Endothelial cell of umbilical vein (primary cell): ENCODE results near the gene PLXDC1. TPM values are rescaled to one million over a fixed set of nuclear protein-coding genes. Genes with fewer than 3 reads are reported as not detected.

Source experiments
- BruUV-seq: library from RNA; stranded (reverse); fragments of 400-500 nt; replicated peaks from 2 replicates; lab custom pipeline; 2021; lab: Mats Ljungman, UMichigan
- CTCF ChIA-PET: fragments of 300-600, 350-600 bp; sonication (Branson Sonifier 250); formaldehyde crosslinking; loops from one replicate; lab custom pipeline; 2021; ENCODE audit warnings: antibody characterized with exemption, inconsistent platforms; lab: Charles Lee
- POLR2A ChIA-PET: fragments of 300-600, 350-600 bp; sonication (Branson Sonifier 250); formaldehyde crosslinking; loops from one replicate; lab custom pipeline; 2021; ENCODE audit warnings: antibody characterized with exemption, inconsistent platforms; lab: Charles Lee
- DNase-seq: peaks from one replicate; pipeline ENCODE4 v3.0.0-alpha.2; 2011; ENCODE audit warnings: low read depth, low spot score
- FAIRE-seq: peaks from 2 replicates; lab custom pipeline; 2011; peaks lifted over from hg19 to GRCh38; lab: Jason Lieb, UNC
- H2AFZ ChIP-seq: 2 replicates; pipeline ENCODE4 v1.6.0; 2012; ENCODE audit warnings: low read depth, low read length, control low read depth, inconsistent platforms
- H3K27ac ChIP-seq: 2 replicates; pipeline ENCODE4 v1.5.1; 2011; ENCODE audit warnings: low read depth, mild to moderate bottlenecking, control low read depth, low read length, moderate library complexity; ENCODE audit not compliant: insufficient read depth
- H3K27me3 ChIP-seq, 2 experiments: 2 replicates each; pipeline versions ENCODE4 v1.6.0 to v1.6.1; 2011; ENCODE audit warnings: low read length in 2 of 2, mixed read lengths in 1 of 2; ENCODE audit not compliant: control insufficient read depth in 2 of 2, insufficient read depth in 2 of 2
- H3K36me3 ChIP-seq, 2 experiments: 2 replicates in 1 of 2; 3 replicates in 1 of 2; pipeline ENCODE4 v1.5.1; 2011; ENCODE audit warnings: low read length in 2 of 2, mild to moderate bottlenecking in 1 of 2, moderate library complexity in 1 of 2; ENCODE audit not compliant: control insufficient read depth in 2 of 2, insufficient read depth in 2 of 2; ENCODE audit errors: extremely low read depth in 1 of 2
- H3K4me1 ChIP-seq: 3 replicates; pipeline ENCODE4 v1.5.1; 2011; ENCODE audit warnings: mild to moderate bottlenecking, low read length; ENCODE audit not compliant: control insufficient read depth, insufficient read depth; ENCODE audit errors: extremely low read depth
- H3K4me2 ChIP-seq: 2 replicates; pipeline ENCODE4 v1.6.1; 2011; ENCODE audit warnings: low read length, control low read depth, mixed read lengths; ENCODE audit not compliant: insufficient read depth
- H3K4me3 ChIP-seq, 3 experiments: fragments of 200-600 bp in 1 of 3; sonication (generic), shearing (Covaris generic) in 1 of 3; replicated peaks in 1 of 3; 2 replicates each; pipeline ENCODE4 v1.5.1; 2011 to 2016; ENCODE audit warnings: control low read depth in 3 of 3, low read length in 3 of 3, mild to moderate bottlenecking in 2 of 3, inconsistent platforms in 1 of 3, low read depth in 1 of 3, moderate library complexity in 1 of 3; ENCODE audit not compliant: insufficient read depth in 1 of 3
- H3K79me2 ChIP-seq: 2 replicates; pipeline ENCODE4 v1.6.0; 2012; ENCODE audit warnings: low read length, inconsistent platforms; ENCODE audit not compliant: control insufficient read depth, insufficient read depth
- H3K9ac ChIP-seq: replicated peaks from 2 replicates; pipeline ENCODE3; 2011; ENCODE audit warnings: low read length, control low read depth; ENCODE audit not compliant: insufficient read depth; ENCODE audit errors: extremely low read depth
- H3K9me1 ChIP-seq: replicated peaks from 3 replicates; pipeline ENCODE4 v1.6.0; 2011; ENCODE audit warnings: mild to moderate bottlenecking, low read length; ENCODE audit not compliant: control insufficient read depth, insufficient read depth; ENCODE audit errors: extremely low read depth
- H3K9me3 ChIP-seq: replicated peaks from 2 replicates; pipeline ENCODE4 v1.5.1; 2012; ENCODE audit warnings: low read length, inconsistent platforms; ENCODE audit not compliant: control insufficient read depth, insufficient read depth
- H4K20me1 ChIP-seq: replicated peaks from 2 replicates; pipeline ENCODE3; 2011; ENCODE audit warnings: mild to moderate bottlenecking, low read length; ENCODE audit not compliant: control insufficient read depth, insufficient read depth; ENCODE audit errors: extremely low read depth
- EZH2 ChIP-seq: IDR thresholded peaks from 2 replicates; pipeline ENCODE4 v1.6.1; 2012; ENCODE audit warnings: borderline replicate concordance, low read depth, mild to moderate bottlenecking, moderate library complexity, low read length, inconsistent platforms; ENCODE audit not compliant: severe bottlenecking
- FOS ChIP-seq: IDR thresholded peaks from 2 replicates; pipeline ENCODE4 v1.6.1; 2011; ENCODE audit warnings: mild to moderate bottlenecking, low read length, moderate library complexity, borderline replicate concordance; ENCODE audit not compliant: insufficient read depth
- GATA2 ChIP-seq: IDR thresholded peaks from 2 replicates; pipeline ENCODE4 v1.7.0; 2011; ENCODE audit warnings: low read depth, mild to moderate bottlenecking, moderate library complexity, mixed read lengths, low read length; ENCODE audit not compliant: insufficient read length, insufficient read depth
- JUN ChIP-seq: IDR thresholded peaks from 2 replicates; pipeline ENCODE4 v1.6.1; 2011; ENCODE audit warnings: borderline replicate concordance, low read depth; ENCODE audit not compliant: insufficient read length, insufficient read depth
- MYC ChIP-seq: IDR thresholded peaks from one replicate; pipeline ENCODE4 v1.6.1; 2011; ENCODE audit warnings: mild to moderate bottlenecking, low read depth, low read length
- POLR2A ChIP-seq: IDR thresholded peaks from 2 replicates; pipeline ENCODE4 v1.6.1; 2012; ENCODE audit warnings: low read depth, mild to moderate bottlenecking, control low read depth, low read length
- POLR2AphosphoS5 ChIP-seq: IDR thresholded peaks from 2 replicates; pipeline ENCODE4 v1.6.1; 2012; ENCODE audit warnings: low read depth, mild to moderate bottlenecking, control low read depth, low read length, moderate library complexity; ENCODE audit not compliant: insufficient read depth
- dilution Hi-C: fragments of 300-500 bp; cut with MboI; formaldehyde crosslinking; loops from one replicate; pipeline ENCODE4 v1.15.0; 2019; ENCODE audit warnings: low sequenced_read_pairs; ENCODE audit not compliant: extremely low pct_ligation_motif_present
- intact Hi-C: fragments of 100-400 bp; cut with micrococcal nuclease; formaldehyde crosslinking; loops from one replicate; pipeline ENCODE4 v1.10.0; 2022
- polyA plus RNA-seq, 4 experiments: library from polyadenylated mRNA; depleted of rRNA in 3 of 4; stranded (reverse) in 3 of 4; unstranded in 1 of 4; fragments of >200 nt; gene quantifications; 2 replicates each; pipeline versions ENCODE4 v1.2.1 to v1.2.3, GENCODE V29; 2011 to 2012; ENCODE audit warnings: missing spikeins in 1 of 4
- total RNA-seq: library from RNA; stranded (reverse); gene quantifications from 2 replicates; pipeline ENCODE4 v1.2.3, GENCODE V29; 2021
- TF ChIP-seq, protein P1 (sequence below), 2 donors: IDR thresholded peaks; 1 replicate in 1 of 2; 2 replicates in 1 of 2; pipeline ENCODE4 v1.5.1; 2011; ENCODE audit warnings: low read length in 2 of 2, mild to moderate bottlenecking in 2 of 2, moderate library complexity in 2 of 2, control low read depth in 1 of 2, inconsistent platforms in 1 of 2, low read depth in 1 of 2; ENCODE audit not compliant: insufficient read depth in 1 of 2; ENCODE audit errors: extremely low read depth in 1 of 2
- TF ChIP-seq, protein P2 (sequence below): IDR thresholded peaks from 2 replicates; pipeline ENCODE4 v1.6.1; 2011; ENCODE audit not compliant: insufficient read depth, insufficient read length

PLXDC1 gene
- total and polyA plus RNA-seq, 2 donors (not counting 3 experiments of a cell fraction or from before 2014, with no cell fraction given) = 0.03 TPM; not detected in 1

GRCh38 chr17:39131616-39132015, 19.8 kb downstream of the PLXDC1 start:
- ChIA-PET POLR2A (no interaction called here), CTCF (interaction anchor here (1.0 kb wide), 1 partner anchor 149 kb away, joined by 3 read pairs; no protein-coding TSS in a partner anchor)
- DNase-seq (no peak), FAIRE-seq (no peak)
- no peak overlapping the region for H3K27ac ChIP-seq
- H3K36me3 ChIP-seq = no peaks in the 10 kb centered on the region
- dilution Hi-C loops = no loop called here
- TF ChIP-seq, protein P1, sequence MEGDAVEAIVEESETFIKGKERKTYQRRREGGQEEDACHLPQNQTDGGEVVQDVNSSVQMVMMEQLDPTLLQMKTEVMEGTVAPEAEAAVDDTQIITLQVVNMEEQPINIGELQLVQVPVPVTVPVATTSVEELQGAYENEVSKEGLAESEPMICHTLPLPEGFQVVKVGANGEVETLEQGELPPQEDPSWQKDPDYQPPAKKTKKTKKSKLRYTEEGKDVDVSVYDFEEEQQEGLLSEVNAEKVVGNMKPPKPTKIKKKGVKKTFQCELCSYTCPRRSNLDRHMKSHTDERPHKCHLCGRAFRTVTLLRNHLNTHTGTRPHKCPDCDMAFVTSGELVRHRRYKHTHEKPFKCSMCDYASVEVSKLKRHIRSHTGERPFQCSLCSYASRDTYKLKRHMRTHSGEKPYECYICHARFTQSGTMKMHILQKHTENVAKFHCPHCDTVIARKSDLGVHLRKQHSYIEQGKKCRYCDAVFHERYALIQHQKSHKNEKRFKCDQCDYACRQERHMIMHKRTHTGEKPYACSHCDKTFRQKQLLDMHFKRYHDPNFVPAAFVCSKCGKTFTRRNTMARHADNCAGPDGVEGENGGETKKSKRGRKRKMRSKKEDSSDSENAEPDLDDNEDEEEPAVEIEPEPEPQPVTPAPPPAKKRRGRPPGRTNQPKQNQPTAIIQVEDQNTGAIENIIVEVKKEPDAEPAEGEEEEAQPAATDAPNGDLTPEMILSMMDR (IDR thresholded peaks at IDR 0.05; ENCODE audit: extremely low read depth in 1 of 2, insufficient read depth in 1 of 2, low read depth in 1 of 2, low read length in 2 of 2) = no peak
- TF ChIP-seq MYC (no peak), JUN (no peak), POLR2A (no peak), GATA2 (no peak), FOS (no peak), POLR2AphosphoS5 (no peak), EZH2 (no peak)
- TF ChIP-seq, protein P2, sequence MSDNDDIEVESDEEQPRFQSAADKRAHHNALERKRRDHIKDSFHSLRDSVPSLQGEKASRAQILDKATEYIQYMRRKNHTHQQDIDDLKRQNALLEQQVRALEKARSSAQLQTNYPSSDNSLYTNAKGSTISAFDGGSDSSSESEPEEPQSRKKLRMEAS = no peak
- H3K4me3 ChIP-seq = no peak overlapping the region
- no peaks in the 10 kb centered on the region for H3K9me1 ChIP-seq
- H3K79me2 ChIP-seq = no peaks in the 10 kb centered on the region
- H3K9me3 ChIP-seq = no peaks in the 10 kb centered on the region
- peaks cover 2 to 3% of the 10 kb centered on the region in 2 experiments for H3K27me3 ChIP-seq
- H4K20me1 ChIP-seq = no peaks in the 10 kb centered on the region
- H3K9ac ChIP-seq = no peak overlapping the region
- intact Hi-C loops = no loop called here
- BruUV-seq = no TSS peak
- H3K4me1 ChIP-seq = no peaks in the 10 kb centered on the region
- H3K4me2 ChIP-seq = no peak overlapping the region
- no peak overlapping the region for H2AFZ ChIP-seq
